WTC11 (cell line): Measurements from ENCODE around the gene TMEM114. TPM values are rescaled to one million over a fixed set of nuclear protein-coding genes. Genes with fewer than 3 reads are reported as not detected.

Experiments used
- ATAC-seq: fragments of 200-7000 bp; cut with Tn5 transposase; 2 replicates; pipeline ENCODE4 v1.10.0; 2021; ENCODE audit warnings: mild to moderate bottlenecking, moderate library complexity
- CTCF ChIA-PET: fragments of 300-600 bp; sonication (Branson Sonifier 250); formaldehyde crosslinking; loops from one replicate; lab custom pipeline; 2021; ENCODE audit warnings: antibody characterized with exemption; lab: Charles Lee
- POLR2A ChIA-PET: fragments of 350-600 bp; sonication (Branson Sonifier 250); formaldehyde crosslinking; loops from one replicate; lab custom pipeline; 2021; ENCODE audit warnings: antibody characterized with exemption; lab: Charles Lee
- DNase-seq: peaks from one replicate; pipeline ENCODE4 v3.0.0; 2021; ENCODE audit warnings: low spot score
- H3K27ac Mint-ChIP-seq: 2 replicates; pipeline ENCODE4 v1.8.0; 2021; ENCODE audit warnings: mixed read lengths
- H3K27me3 Mint-ChIP-seq: 2 replicates; pipeline ENCODE4 v1.8.0; 2021; ENCODE audit warnings: low read depth, mild to moderate bottlenecking, moderate library complexity, mixed read lengths
- H3K36me3 Mint-ChIP-seq: 2 replicates; pipeline ENCODE4 v1.8.0; 2021; ENCODE audit warnings: mixed read lengths
- H3K4me1 Mint-ChIP-seq: 2 replicates; pipeline ENCODE4 v1.8.0; 2022; ENCODE audit warnings: mixed read lengths
- H3K4me3 Mint-ChIP-seq: 2 replicates; pipeline ENCODE4 v1.8.0; 2021; ENCODE audit warnings: mild to moderate bottlenecking, moderate library complexity, mixed read lengths
- H3K9me3 Mint-ChIP-seq: 2 replicates; pipeline ENCODE4 v1.8.0; 2021; ENCODE audit warnings: mixed read lengths
- ETV6 ChIP-seq: sonication (generic); formaldehyde crosslinking; IDR thresholded peaks from 2 replicates; pipeline ENCODE4 v1.8.1; 2022; ENCODE audit warnings: mild to moderate bottlenecking, missing genetic modification reagents
- GTF2I ChIP-seq: fragments of 250-450 bp; sonication (Bioruptor Pico); conservative IDR thresholded peaks from 2 replicates; pipeline ENCODE4 v1.4.0; 2021; ENCODE audit warnings: mild to moderate bottlenecking
- IRF2 ChIP-seq: sonication (generic); formaldehyde crosslinking; IDR thresholded peaks from 2 replicates; pipeline ENCODE4 v1.8.0; 2022; ENCODE audit warnings: low read depth, missing genetic modification reagents, borderline replicate concordance
- KAT7 ChIP-seq: sonication (generic); formaldehyde crosslinking; IDR thresholded peaks from 2 replicates; pipeline ENCODE4 v1.8.1; 2023; ENCODE audit warnings: missing genetic modification reagents, mild to moderate bottlenecking, borderline replicate concordance
- MLX ChIP-seq: sonication (generic); formaldehyde crosslinking; IDR thresholded peaks from 2 replicates; pipeline ENCODE4 v1.8.1; 2023; ENCODE audit warnings: mild to moderate bottlenecking, missing genetic modification reagents, moderate library complexity
- NR3C1 ChIP-seq: sonication (generic); formaldehyde crosslinking; conservative IDR thresholded peaks from 2 replicates; pipeline ENCODE4 v1.8.1; 2023; ENCODE audit warnings: low read depth, mild to moderate bottlenecking, missing genetic modification reagents
- PRDM15 ChIP-seq: sonication (generic); formaldehyde crosslinking; IDR thresholded peaks from 2 replicates; pipeline ENCODE4 v1.8.0; 2022; ENCODE audit warnings: missing genetic modification reagents
- ZNF416 ChIP-seq: fragments of 250-450 bp; sonication (Bioruptor Pico); IDR thresholded peaks from 2 replicates; pipeline ENCODE4 v1.9.0; 2021; ENCODE audit warnings: mild to moderate bottlenecking, inconsistent platforms
- ZNF425 ChIP-seq: fragments of 250-450 bp; sonication (Bioruptor Pico); conservative IDR thresholded peaks from 2 replicates; pipeline ENCODE4 v1.9.0; 2021; ENCODE audit warnings: mild to moderate bottlenecking
- total RNA-seq: library from RNA; stranded (reverse); gene quantifications from 3 replicates; pipeline ENCODE4 v1.2.3, GENCODE V29; 2021
- TF ChIP-seq, protein P1 (sequence below): sonication (generic); formaldehyde crosslinking; IDR thresholded peaks from 2 replicates; pipeline ENCODE4 v1.8.0; 2023; ENCODE audit warnings: mild to moderate bottlenecking, missing genetic modification reagents
- TF ChIP-seq, protein P2 (sequence below): sonication (generic); formaldehyde crosslinking; IDR thresholded peaks from 2 replicates; pipeline ENCODE4 v1.8.1; 2022; ENCODE audit warnings: mild to moderate bottlenecking, moderate library complexity, missing genetic modification reagents
- TF ChIP-seq, protein P3 (sequence below): fragments of 250-450 bp; sonication (Bioruptor Pico); IDR thresholded peaks from 2 replicates; pipeline ENCODE4 v1.9.0; 2021; ENCODE audit warnings: mild to moderate bottlenecking
- TF ChIP-seq, protein P4 (sequence below): sonication (generic); formaldehyde crosslinking; IDR thresholded peaks from 2 replicates; pipeline ENCODE4 v1.8.0; 2022; ENCODE audit warnings: mild to moderate bottlenecking, missing genetic modification reagents

Gene TMEM114
- total RNA-seq, 1 experiment from 2014 or later, result 0.37 TPM

GRCh38 chr16:8590811-8591210 lies 500 bp upstream of the TMEM114 start:
- CTCF ChIA-PET, result interaction anchor here (2.4 to 4.6 kb wide), 2 partner anchors 18 to 44 kb away, joined by 24 to 25 read pairs; no protein-coding TSS in a partner anchor
- peaks cover 12% of the 10 kb centered on the region for H3K4me1 Mint-ChIP-seq

DNA sequence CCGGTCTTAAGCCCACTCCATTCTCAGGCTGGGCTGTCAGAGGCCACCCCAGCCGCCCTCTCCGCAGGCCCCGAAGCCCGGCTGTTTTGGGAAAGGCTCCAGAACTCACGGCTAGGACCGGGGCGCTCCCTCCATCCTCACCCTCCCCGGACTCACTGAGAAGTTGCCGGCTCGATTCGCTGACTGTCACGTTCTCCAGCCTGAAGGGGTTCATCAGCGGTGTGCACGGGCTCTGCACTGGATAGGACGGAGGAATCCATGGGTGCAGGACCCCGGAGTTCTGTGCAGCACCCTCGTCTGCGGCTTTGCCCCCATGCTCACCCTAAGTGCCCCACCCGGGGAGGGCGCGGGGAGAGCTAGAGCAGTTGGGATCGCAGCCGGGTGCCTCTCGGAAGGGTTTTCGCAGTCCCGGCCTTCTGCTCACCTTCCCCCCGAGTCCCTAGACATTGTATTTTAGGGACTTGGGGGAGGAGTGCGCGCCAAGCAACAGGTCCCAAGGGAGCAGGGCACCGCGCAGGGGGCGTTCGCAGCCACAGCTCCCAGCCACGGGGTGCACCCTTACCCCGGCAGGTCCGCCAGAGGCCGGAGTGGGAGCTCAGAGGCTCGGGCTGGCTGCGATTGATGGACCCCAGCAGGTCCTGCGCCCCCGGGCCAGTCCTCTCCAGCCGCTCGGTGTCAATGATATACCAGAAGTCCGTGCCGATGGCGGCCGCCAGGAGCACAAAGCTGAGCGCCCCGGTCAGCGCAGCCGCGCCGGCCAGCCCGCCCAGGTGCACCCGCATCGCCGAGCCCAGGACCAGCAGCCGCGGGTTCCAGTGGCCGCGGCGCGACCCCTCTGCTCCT lies 1.0 kb downstream of the TMEM114 start:
- Mint-ChIP-seq H3K4me1 (peaks cover 12% of the 10 kb centered on the region), H3K4me3 (no peak overlapping the region), H3K36me3 (no peaks in the 10 kb centered on the region), H3K9me3 (no peaks in the 10 kb centered on the region), H3K27me3 (peaks cover 3% of the 10 kb centered on the region), H3K27ac (no peak overlapping the region)
- ATAC-seq (peak; percentile 55), DNase-seq (peak; percentile 65)
- TF ChIP-seq, protein P1, sequence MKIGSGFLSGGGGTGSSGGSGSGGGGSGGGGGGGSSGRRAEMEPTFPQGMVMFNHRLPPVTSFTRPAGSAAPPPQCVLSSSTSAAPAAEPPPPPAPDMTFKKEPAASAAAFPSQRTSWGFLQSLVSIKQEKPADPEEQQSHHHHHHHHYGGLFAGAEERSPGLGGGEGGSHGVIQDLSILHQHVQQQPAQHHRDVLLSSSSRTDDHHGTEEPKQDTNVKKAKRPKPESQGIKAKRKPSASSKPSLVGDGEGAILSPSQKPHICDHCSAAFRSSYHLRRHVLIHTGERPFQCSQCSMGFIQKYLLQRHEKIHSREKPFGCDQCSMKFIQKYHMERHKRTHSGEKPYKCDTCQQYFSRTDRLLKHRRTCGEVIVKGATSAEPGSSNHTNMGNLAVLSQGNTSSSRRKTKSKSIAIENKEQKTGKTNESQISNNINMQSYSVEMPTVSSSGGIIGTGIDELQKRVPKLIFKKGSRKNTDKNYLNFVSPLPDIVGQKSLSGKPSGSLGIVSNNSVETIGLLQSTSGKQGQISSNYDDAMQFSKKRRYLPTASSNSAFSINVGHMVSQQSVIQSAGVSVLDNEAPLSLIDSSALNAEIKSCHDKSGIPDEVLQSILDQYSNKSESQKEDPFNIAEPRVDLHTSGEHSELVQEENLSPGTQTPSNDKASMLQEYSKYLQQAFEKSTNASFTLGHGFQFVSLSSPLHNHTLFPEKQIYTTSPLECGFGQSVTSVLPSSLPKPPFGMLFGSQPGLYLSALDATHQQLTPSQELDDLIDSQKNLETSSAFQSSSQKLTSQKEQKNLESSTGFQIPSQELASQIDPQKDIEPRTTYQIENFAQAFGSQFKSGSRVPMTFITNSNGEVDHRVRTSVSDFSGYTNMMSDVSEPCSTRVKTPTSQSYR (CRISPR knock-in tag), result no peak
- TF ChIP-seq, protein P2, sequence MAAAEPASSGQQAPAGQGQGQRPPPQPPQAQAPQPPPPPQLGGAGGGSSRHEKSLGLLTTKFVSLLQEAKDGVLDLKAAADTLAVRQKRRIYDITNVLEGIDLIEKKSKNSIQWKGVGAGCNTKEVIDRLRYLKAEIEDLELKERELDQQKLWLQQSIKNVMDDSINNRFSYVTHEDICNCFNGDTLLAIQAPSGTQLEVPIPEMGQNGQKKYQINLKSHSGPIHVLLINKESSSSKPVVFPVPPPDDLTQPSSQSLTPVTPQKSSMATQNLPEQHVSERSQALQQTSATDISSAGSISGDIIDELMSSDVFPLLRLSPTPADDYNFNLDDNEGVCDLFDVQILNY (CRISPR knock-in tag), result 0 out of 2 replicates have a peak, but pooled peaks have one; percentile 32
- CTCF ChIA-PET, result interaction anchor here (0.8 to 4.6 kb wide), 8 partner anchors 10 to 419 kb away, joined by 3 to 25 read pairs (median 4); partner anchors contain the start of gene METTL22
- POLR2A ChIA-PET, result interaction anchor here (1.4 kb wide), 1 partner anchor 18 kb away, joined by 4 read pairs; no protein-coding TSS in a partner anchor

More at GRCh38 chr16:8590811-8591210, 500 bp upstream of the TMEM114 start:
- no peak for ATAC-seq
- Mint-ChIP-seq H3K36me3 (no peaks in the 10 kb centered on the region), H3K4me3 (no peak overlapping the region), H3K9me3 (peaks cover 2% of the 10 kb centered on the region), H3K27me3 (peaks cover 15% of the 10 kb centered on the region), H3K27ac (no peak overlapping the region)
- POLR2A ChIA-PET, result interaction anchor here (0.9 to 1.4 kb wide), 2 partner anchors 16 to 31 kb away, joined by 3 to 4 read pairs; no protein-coding TSS in a partner anchor
- TF ChIP-seq IRF2 (CRISPR knock-in tag), result no peak
- TF ChIP-seq, protein P3, sequence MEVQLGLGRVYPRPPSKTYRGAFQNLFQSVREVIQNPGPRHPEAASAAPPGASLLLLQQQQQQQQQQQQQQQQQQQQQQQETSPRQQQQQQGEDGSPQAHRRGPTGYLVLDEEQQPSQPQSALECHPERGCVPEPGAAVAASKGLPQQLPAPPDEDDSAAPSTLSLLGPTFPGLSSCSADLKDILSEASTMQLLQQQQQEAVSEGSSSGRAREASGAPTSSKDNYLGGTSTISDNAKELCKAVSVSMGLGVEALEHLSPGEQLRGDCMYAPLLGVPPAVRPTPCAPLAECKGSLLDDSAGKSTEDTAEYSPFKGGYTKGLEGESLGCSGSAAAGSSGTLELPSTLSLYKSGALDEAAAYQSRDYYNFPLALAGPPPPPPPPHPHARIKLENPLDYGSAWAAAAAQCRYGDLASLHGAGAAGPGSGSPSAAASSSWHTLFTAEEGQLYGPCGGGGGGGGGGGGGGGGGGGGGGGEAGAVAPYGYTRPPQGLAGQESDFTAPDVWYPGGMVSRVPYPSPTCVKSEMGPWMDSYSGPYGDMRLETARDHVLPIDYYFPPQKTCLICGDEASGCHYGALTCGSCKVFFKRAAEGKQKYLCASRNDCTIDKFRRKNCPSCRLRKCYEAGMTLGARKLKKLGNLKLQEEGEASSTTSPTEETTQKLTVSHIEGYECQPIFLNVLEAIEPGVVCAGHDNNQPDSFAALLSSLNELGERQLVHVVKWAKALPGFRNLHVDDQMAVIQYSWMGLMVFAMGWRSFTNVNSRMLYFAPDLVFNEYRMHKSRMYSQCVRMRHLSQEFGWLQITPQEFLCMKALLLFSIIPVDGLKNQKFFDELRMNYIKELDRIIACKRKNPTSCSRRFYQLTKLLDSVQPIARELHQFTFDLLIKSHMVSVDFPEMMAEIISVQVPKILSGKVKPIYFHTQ (CRISPR knock-in tag), result no peak
- no peak for TF ChIP-seq ETV6 (CRISPR knock-in tag)
- TF ChIP-seq ZNF416 (CRISPR knock-in tag), result no peak
- no peak for TF ChIP-seq NR3C1 (CRISPR knock-in tag)
- TF ChIP-seq GTF2I, result no peak
- TF ChIP-seq, protein P4, sequence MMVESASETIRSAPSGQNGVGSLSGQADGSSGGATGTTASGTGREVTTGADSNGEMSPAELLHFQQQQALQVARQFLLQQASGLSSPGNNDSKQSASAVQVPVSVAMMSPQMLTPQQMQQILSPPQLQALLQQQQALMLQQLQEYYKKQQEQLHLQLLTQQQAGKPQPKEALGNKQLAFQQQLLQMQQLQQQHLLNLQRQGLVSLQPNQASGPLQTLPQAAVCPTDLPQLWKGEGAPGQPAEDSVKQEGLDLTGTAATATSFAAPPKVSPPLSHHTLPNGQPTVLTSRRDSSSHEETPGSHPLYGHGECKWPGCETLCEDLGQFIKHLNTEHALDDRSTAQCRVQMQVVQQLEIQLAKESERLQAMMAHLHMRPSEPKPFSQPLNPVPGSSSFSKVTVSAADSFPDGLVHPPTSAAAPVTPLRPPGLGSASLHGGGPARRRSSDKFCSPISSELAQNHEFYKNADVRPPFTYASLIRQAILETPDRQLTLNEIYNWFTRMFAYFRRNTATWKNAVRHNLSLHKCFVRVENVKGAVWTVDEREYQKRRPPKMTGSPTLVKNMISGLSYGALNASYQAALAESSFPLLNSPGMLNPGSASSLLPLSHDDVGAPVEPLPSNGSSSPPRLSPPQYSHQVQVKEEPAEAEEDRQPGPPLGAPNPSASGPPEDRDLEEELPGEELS, result no peak
- no peak for TF ChIP-seq KAT7
- DNase-seq, result no peak

DNA sequence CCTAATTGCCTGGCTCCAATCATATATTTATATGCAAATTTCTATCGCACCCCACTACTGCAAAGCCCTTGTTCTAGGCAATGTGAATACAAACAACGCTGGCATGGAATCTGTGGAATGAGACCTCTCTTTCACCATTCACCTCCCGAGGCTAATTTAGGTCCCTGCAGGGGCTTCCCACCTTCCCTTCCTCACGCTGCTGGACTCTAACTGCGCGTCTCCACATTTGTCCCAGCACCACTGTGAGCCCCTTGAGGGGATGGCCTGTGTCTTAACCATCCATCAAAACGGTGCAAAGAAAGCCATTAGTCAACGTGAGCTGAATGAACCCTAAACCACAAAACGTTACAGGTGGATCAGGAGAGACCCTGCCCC lies 1.6 kb downstream of the TMEM114 start:
- CTCF ChIA-PET, result interaction anchor here (1.2 to 4.6 kb wide), 3 partner anchors 16 to 348 kb away, joined by 3 to 25 read pairs (median 24); no protein-coding TSS in a partner anchor
- H3K27ac Mint-ChIP-seq, result no peak overlapping the region
- TF ChIP-seq PRDM15 (CRISPR knock-in tag) (peak; percentile 59), ZNF425 (CRISPR knock-in tag) (no peak), MLX (no peak)

More for the DNA sequence above, 1.6 kb downstream of the TMEM114 start:
- POLR2A ChIA-PET, result no interaction called here
- H3K9me3 Mint-ChIP-seq, result 0 out of 2 replicates have a peak, but pooled peaks cover 3% of the 10 kb centered on the region
- H3K36me3 Mint-ChIP-seq, result no peaks in the 10 kb centered on the region
- DNase-seq, result peak; percentile 36
- peaks cover 12% of the 10 kb centered on the region for H3K4me1 Mint-ChIP-seq
- ATAC-seq, result peak; percentile 63
- peaks cover 3% of the 10 kb centered on the region; the same call in 1 of the 2 replicates for H3K27me3 Mint-ChIP-seq
- H3K4me3 Mint-ChIP-seq, result no peak overlapping the region
